PC-9 (cell line): Measurements from ENCODE around the gene NLGN1. TPM values are rescaled to one million over a fixed set of nuclear protein-coding genes. Genes with fewer than 3 reads are reported as not detected.

Source experiments
- BruUV-seq: library from RNA; stranded (reverse); fragments of 400-500 nt; replicated peaks from 2 replicates; lab custom pipeline; 2021; lab: Mats Ljungman, UMichigan
- CTCF ChIA-PET: fragments of 300-600 bp; sonication (Branson Sonifier 250); formaldehyde crosslinking; loops from one replicate; lab custom pipeline; 2022; ENCODE audit warnings: antibody characterized with exemption; lab: Charles Lee
- POLR2A ChIA-PET: fragments of 300-600 bp; sonication (Branson Sonifier 250); formaldehyde crosslinking; loops from one replicate; lab custom pipeline; 2022; ENCODE audit warnings: antibody characterized with exemption; ENCODE audit not compliant: unreplicated experiment; lab: Charles Lee
- DNase-seq, 2 experiments: peaks; one replicate each; pipeline versions ENCODE4 v3.0.0 to v3.0.0-alpha.2; 2015 to 2022; ENCODE audit warnings: mixed read lengths in 1 of 2
- H2AFZ ChIP-seq: fragments of 200-600 bp; sonication (generic); 2 replicates; pipeline ENCODE4 v1.8.1; 2017; ENCODE audit warnings: antibody characterized with exemption
- H3F3A ChIP-seq: fragments of 200-600 bp; sonication (generic); 2 replicates; pipeline ENCODE4 v1.8.1; 2017; ENCODE audit warnings: antibody characterized with exemption, mild to moderate bottlenecking, low read depth; ENCODE audit not compliant: insufficient read depth
- H3K27ac ChIP-seq: fragments of 200-600 bp; sonication (generic); 2 replicates; pipeline ENCODE4 v1.6.1; 2016; ENCODE audit warnings: mixed run types
- H3K27me3 ChIP-seq: fragments of 200-600 bp; sonication (generic); 2 replicates; pipeline ENCODE4 v1.6.1; 2016; ENCODE audit warnings: low read depth, mixed run types; ENCODE audit not compliant: insufficient read depth
- H3K36me3 ChIP-seq: fragments of 200-600 bp; sonication (generic); 2 replicates; pipeline ENCODE4 v1.6.1; 2016; ENCODE audit warnings: low read depth, mixed run types
- H3K4me1 ChIP-seq: fragments of 200-600 bp; sonication (generic); replicated peaks from 2 replicates; pipeline ENCODE4 v1.6.1; 2016; ENCODE audit warnings: mixed run types; ENCODE audit not compliant: insufficient read depth
- H3K4me2 ChIP-seq: fragments of 200-600 bp; sonication (generic); 2 replicates; pipeline ENCODE4 v1.6.1; 2017; ENCODE audit warnings: mixed run types
- H3K4me3 ChIP-seq: fragments of 200-600 bp; sonication (generic); 2 replicates; pipeline ENCODE4 v1.6.1; 2016; ENCODE audit warnings: mixed run types
- H3K79me2 ChIP-seq: fragments of 200-600 bp; sonication (generic); 2 replicates; pipeline ENCODE4 v1.6.1; 2017; ENCODE audit warnings: low read depth, mixed run types
- H3K9me2 ChIP-seq: fragments of 200-600 bp; sonication (generic); 2 replicates; pipeline ENCODE4 v1.8.1; 2017; ENCODE audit warnings: mild to moderate bottlenecking; ENCODE audit not compliant: insufficient read depth
- H3K9me3 ChIP-seq: fragments of 200-600 bp; sonication (generic); 2 replicates; pipeline ENCODE4 v1.8.1; 2016; ENCODE audit warnings: low read depth; ENCODE audit not compliant: insufficient read depth
- H4K20me1 ChIP-seq: fragments of 200-600 bp; sonication (generic); 2 replicates; pipeline ENCODE4 v1.8.1; 2017; ENCODE audit not compliant: insufficient read depth
- EZH2 ChIP-seq: fragments of 200-600 bp; sonication (generic); IDR thresholded peaks from 2 replicates; pipeline ENCODE4 v1.8.0; 2017; ENCODE audit warnings: antibody characterized with exemption, low read depth
- intact Hi-C: fragments of 100-400 bp; cut with micrococcal nuclease; formaldehyde crosslinking; loops from one replicate; pipeline ENCODE4 v1.10.0; 2022; ENCODE audit not compliant: unreplicated experiment
- total RNA-seq: library from RNA; stranded (reverse); gene quantifications from 2 replicates; pipeline ENCODE4 v1.2.3, GENCODE V29; 2021
- TF ChIP-seq, protein P1 (sequence below): fragments of 200-600 bp; sonication (generic); conservative IDR thresholded peaks from 2 replicates; pipeline ENCODE4 v1.6.1; 2017; ENCODE audit warnings: mixed run types, antibody characterized with exemption, mild to moderate bottlenecking, moderate library complexity

Gene NLGN1
- total RNA-seq, 1 experiment from 2014 or later = 1.4 TPM

GRCh38 chr3:173618703-173619102, 221.2 kb downstream of the NLGN1 start:
- no peak for DNase-seq
- H3K27me3 ChIP-seq = no peaks in the 10 kb centered on the region
- no peaks in the 10 kb centered on the region for H3K79me2 ChIP-seq
- no peak overlapping the region for H3K4me2 ChIP-seq
- BruUV-seq = no TSS peak
- no peaks in the 10 kb centered on the region for H3K9me3 ChIP-seq
- H4K20me1 ChIP-seq = no peaks in the 10 kb centered on the region
- H3K4me3 ChIP-seq = no peak overlapping the region
- POLR2A ChIA-PET = no interaction called here
- TF ChIP-seq EZH2 = no peak
- TF ChIP-seq, protein P1, sequence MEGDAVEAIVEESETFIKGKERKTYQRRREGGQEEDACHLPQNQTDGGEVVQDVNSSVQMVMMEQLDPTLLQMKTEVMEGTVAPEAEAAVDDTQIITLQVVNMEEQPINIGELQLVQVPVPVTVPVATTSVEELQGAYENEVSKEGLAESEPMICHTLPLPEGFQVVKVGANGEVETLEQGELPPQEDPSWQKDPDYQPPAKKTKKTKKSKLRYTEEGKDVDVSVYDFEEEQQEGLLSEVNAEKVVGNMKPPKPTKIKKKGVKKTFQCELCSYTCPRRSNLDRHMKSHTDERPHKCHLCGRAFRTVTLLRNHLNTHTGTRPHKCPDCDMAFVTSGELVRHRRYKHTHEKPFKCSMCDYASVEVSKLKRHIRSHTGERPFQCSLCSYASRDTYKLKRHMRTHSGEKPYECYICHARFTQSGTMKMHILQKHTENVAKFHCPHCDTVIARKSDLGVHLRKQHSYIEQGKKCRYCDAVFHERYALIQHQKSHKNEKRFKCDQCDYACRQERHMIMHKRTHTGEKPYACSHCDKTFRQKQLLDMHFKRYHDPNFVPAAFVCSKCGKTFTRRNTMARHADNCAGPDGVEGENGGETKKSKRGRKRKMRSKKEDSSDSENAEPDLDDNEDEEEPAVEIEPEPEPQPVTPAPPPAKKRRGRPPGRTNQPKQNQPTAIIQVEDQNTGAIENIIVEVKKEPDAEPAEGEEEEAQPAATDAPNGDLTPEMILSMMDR = no peak
- intact Hi-C loops = no loop called here
- no peaks in the 10 kb centered on the region for H3F3A ChIP-seq
- H3K9me2 ChIP-seq = no peaks in the 10 kb centered on the region
- no peak overlapping the region for H3K27ac ChIP-seq
- H2AFZ ChIP-seq = no peak overlapping the region
- H3K4me1 ChIP-seq = no peaks in the 10 kb centered on the region
- H3K36me3 ChIP-seq = no peaks in the 10 kb centered on the region
- CTCF ChIA-PET = no interaction called here

DNA sequence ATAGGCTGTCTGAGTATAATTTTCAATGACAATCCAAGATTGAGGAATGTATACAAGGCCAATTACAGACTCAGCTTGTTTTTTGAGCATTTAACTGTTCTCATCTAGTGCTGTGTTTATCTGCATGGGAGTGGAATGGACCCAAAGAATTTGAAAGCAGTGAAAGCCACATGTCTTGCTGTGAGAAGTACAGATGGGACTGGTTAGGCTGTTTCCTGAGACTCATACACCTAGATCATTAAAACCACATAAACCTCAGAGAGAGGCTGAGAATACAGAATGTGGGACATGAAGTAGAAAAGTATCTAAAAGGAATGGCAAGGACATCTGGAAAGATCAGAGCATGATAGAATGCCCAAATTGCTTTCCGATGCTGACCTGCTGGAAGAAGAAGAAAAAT, 224.6 kb downstream of the NLGN1 start:
- Histone ChIP-seq H3K9me2 (no peaks in the 10 kb centered on the region), H3K4me1 (no peaks in the 10 kb centered on the region), H2AFZ (no peak overlapping the region), H3K27ac (no peak overlapping the region), H3K9me3 (no peaks in the 10 kb centered on the region), H4K20me1 (no peaks in the 10 kb centered on the region), H3F3A (no peaks in the 10 kb centered on the region), H3K79me2 (no peaks in the 10 kb centered on the region), H3K27me3 (no peaks in the 10 kb centered on the region), H3K4me3 (no peak overlapping the region), H3K36me3 (no peaks in the 10 kb centered on the region), H3K4me2 (no peak overlapping the region)
- BruUV-seq = no TSS peak
- ChIA-PET POLR2A (no interaction called here), CTCF (no interaction called here)
- intact Hi-C loops = no loop called here
- no peak for DNase-seq
- no peak for TF ChIP-seq EZH2
- TF ChIP-seq, protein P1 = no peak

- H3K27ac ChIP-seq = no peak overlapping the region
- H3K4me3 ChIP-seq = no peak overlapping the region
- H3K27me3 ChIP-seq = no peaks in the 10 kb centered on the region
- H3K4me2 ChIP-seq = no peak overlapping the region
- H3K9me2 ChIP-seq = no peaks in the 10 kb centered on the region
- no peak for DNase-seq
- no peaks in the 10 kb centered on the region for H3K4me1 ChIP-seq
- H4K20me1 ChIP-seq = no peaks in the 10 kb centered on the region
- H2AFZ ChIP-seq = no peak overlapping the region
- no peak for TF ChIP-seq EZH2
- TF ChIP-seq, protein P1 = no peak
- intact Hi-C loops = no loop called here
- no peaks in the 10 kb centered on the region for H3K36me3 ChIP-seq
- no TSS peak for BruUV-seq
- POLR2A ChIA-PET = no interaction called here
- no peaks in the 10 kb centered on the region for H3F3A ChIP-seq
- no peaks in the 10 kb centered on the region for H3K79me2 ChIP-seq
- H3K9me3 ChIP-seq = no peaks in the 10 kb centered on the region
- CTCF ChIA-PET = no interaction called here
Measured at GRCh38 chr3:173624086-173624485, 226.5 kb downstream of the NLGN1 start.
